Activated CD4-positive, alpha-beta T cell treated with anti-CD3 and anti-CD28 coated beads for 24 hours (primary cell): Measurements from ENCODE around the gene IQCE.

Source experiments
- DNase-seq, 2 donors: peaks; one replicate each; pipeline ENCODE4 v3.0.0-alpha.2; 2020; ENCODE audit warnings: low read depth in 2 of 2

IQCE gene

DNA sequence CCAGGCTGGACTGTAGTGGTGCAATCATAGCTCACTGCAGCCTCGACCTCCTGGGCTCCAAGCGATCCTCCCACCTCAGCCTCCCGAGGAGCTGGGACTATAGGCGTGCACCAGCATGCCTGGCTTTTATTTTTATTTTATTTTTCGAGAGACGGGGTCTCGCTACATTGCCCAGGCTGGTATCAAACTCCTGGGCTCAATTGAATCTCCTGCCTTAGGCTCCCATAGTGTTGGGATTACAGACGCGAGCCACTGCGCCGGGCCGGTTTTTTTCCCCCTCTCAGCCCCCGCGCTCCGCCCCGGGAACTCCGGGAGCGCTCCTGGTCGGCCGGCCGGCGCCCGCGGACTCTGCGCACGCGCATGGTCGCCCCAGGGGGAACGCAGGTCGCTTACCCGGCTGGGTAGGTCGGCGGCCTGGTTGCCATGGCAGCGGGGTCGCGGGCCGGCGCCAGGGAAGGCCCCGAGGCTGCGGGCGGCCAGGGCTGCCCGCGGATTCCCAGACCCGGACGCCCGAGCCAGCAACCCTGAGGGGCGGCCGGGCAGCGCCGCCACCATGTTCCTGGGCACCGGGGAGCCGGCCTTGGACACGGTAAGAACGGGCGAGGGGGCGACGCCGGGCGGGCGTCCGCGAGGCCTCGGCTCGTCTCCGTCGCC lies at the start of gene IQCE:
TSS of gene IQCE (plus strand) at position 351 of the 654 bp plus-strand sequence. CDS start at position 554, 203 bp downstream.
- peak; percentile 86 to 87 for DNase-seq

GRCh38 chr7:2509298-2509906 lies 49.4 kb upstream of the IQCE start:
- DNase-seq, result no peak

- no peak for DNase-seq
Observed at GRCh38 chr7:2510130-2510776, 48.5 kb upstream of the IQCE start.

- no peak for DNase-seq
Observed at GRCh38 chr7:2510909-2511768, 47.6 kb upstream of the IQCE start.

GRCh38 chr7:2511769-2512168 lies 47.0 kb upstream of the IQCE start:
- no peak for DNase-seq

GRCh38 chr7:2512179-2512661 lies 46.6 kb upstream of the IQCE start:
- no peak for DNase-seq

DNA sequence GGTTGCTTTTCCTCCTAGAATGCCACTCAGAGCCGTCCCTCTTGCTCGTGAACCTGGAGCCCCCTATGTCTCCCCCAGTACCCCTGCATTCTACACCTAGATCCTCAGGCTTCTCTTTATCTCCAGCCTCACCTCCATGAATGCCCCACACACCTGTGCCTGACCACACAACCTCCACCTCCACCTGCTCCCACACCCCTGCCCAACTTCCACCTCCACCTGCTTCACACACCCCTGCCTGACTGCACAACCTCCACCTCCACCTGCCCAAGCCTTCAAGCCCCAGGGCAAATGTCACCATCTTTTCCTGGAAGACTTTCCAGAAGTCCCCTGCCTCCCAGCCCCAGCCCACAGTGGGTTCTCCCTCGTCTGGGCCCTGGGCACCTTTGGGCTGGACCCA lies 46.1 kb upstream of the IQCE start:
- DNase-seq, result no peak

- no peak for DNase-seq
Observed at GRCh38 chr7:2513702-2514101, 45.1 kb upstream of the IQCE start.

DNA sequence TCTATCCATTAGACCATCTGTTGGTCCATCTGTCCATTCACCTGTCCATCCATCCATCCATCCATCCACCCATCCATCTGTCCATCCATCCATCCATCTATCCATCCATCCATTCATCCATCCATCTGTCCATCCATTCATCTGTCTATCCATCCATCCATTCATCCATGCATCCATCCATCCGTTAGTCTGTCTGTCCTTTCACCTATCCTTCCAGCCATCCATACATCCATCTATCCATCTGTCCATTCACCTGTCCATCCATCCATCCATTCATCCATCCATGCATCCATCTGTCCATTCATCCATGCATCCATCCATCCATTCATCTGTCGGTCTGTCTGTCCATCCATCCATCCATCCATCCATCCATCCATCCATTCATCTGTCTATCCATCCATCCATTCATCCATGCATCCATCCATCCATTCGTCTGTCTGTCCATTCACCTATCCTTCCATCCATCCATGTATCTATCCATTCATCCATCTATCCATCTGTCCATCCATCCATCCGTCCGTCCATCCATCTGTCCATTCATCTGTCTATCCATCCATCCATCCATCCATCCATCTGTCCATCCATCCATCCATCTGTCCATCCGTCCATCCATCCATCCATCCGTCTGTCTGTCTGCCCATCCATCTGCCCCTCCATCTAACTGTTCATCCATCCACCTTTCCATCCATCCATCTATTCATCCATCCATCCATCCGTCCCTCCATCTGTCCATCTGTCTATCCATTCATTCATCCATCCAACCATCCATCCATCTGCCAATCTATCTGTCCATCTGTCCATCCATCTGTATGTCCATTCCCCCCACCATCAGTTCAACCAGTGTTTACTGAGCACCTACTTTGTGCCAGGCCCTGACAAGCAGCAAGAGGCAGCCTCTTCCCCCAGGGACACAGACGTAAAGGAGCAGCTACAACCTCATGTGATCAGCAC lies 44.0 kb upstream of the IQCE start:
- DNase-seq, result no peak

- DNase-seq, result no peak
Observed at GRCh38 chr7:2515424-2516193, 43.2 kb upstream of the IQCE start.

DNA sequence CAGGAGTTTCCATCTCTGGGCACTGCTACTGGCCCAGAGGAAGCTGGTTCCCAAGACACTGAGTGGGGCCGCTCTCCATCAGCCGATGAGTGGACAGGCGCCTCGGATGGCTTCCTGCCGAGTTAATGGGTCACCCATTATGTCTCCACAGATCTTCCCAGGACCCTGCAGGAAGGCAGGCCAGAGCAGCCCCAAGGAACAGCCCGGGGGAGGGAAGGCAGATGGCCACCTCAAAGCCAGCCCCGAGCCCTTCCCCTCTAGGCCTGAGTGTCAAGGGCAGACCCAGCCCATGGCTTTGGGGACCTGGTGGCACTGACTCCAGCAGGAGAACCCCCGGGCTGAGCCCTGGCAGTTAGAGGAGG lies 42.6 kb upstream of the IQCE start:
- no peak for DNase-seq

- DNase-seq, result no peak
Observed at GRCh38 chr7:2517026-2517425, 41.8 kb upstream of the IQCE start.

DNA sequence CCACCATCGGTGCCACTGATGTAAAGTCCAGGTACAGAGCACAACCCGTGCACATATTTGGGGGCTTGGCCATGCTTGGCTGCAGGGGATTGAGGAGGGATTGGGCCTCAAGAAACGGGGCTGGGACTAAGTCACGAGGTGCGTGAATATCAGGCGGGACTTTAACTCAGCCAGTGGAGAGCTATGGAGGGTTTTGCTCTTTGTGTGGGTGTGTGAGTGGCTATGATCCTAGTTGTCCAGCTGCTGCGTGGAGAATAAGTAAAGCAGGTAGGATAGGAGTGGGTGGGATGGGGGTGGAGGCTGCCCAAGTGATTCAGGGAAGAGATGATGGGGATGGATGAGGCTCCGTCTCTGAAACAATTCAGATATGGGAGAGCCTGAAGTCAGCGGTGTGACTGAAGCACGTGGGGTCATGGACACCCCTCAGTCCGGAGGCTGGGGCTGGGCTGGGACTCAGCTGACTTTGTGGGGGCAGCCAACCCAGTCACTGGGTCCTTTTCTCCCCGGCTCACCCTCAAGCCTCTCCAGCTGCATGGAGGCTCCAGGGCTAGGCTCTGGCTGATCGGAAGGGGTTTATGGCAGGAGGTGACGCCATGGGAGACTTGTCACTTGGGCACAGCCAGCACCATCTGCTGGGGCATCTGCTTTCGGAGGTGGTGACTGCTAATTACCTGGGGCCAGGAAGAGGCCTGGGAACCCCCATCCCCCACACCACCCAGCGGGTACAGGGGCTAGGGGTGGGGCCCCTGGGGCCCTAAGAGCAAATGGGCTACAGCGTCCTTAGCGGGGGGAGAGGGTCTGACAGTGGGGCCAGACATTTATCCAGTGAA lies 40.9 kb upstream of the IQCE start:
- DNase-seq, result no peak

DNA sequence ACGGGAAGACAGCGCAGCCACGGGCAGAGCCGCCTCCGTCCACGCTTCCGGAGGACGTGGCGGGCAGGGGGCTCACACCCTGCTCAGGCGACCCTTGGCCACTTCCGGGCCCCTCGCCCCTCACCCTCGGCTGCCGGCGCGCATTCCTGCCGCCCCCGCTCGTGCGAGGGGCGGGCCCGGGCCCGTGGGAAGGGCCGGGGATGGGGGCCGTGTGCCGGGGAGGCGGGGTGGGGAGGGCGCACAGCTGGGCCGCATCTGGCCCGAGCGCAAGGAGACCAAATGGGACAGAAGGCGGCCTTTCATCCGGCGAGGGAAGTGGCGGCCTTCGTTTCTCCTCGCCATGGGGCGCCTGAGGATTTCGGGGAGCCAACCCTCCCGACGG lies 40.1 kb upstream of the IQCE start:
- no peak for DNase-seq

DNA sequence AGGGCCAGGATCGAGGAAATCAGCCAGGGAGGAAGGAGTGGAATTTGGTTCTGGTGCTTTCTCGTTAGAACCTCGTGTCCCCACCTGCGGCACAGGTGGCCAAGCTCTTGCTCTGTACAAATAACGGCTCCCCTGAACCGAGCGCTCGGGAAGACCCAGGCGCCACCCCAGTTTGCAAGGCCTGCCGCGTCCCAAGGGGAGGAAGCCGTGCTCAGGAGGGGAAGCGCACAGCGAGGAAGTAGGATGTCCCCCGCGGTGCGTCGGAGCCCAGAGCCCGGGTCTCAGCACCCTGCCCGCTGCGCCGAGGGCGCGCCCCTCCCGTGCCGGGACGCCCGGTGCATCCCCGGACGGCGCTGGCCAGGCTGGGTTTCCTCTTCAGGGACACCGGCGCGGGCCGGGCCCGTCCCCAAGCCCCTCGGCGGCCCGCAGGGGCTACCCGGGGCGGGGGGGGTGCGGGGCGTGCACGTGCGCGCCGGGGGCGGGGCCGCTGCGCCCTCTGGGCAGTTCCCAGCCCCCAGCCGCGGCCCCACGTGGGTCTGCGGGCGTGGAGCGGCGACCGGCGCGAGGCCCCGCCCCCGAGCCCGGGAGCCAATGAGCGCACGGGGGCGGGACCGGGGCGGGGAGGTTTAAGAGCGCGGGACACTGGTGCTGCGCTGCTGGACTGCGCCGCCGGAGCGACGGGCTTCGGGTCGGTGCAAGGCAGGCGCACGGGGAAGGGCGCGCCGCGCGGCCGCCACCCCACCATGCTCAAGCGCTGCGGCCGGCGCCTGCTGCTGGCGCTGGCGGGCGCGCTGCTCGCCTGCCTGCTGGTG lies 39.5 kb upstream of the IQCE start, which contains the start of gene LFNG:
TSS of gene LFNG (plus strand) at position 656 of the 812 bp plus-strand sequence. CDS start at position 744, 88 bp downstream.
- peak; percentile 75 to 77 for DNase-seq

- no peak for DNase-seq
Observed at GRCh38 chr7:2520131-2520760, 38.5 kb upstream of the IQCE start.

GRCh38 chr7:2520761-2521290 lies 38.0 kb upstream of the IQCE start:
- DNase-seq, result no peak

GRCh38 chr7:2521341-2521745 lies 37.4 kb upstream of the IQCE start:
- DNase-seq, result no peak
